Psoas muscle (tissue), 8 donors: ENCODE results near the gene OXTR. TPM values are rescaled to one million over a fixed set of nuclear protein-coding genes. Genes with fewer than 3 reads are reported as not detected.
"Not testable (repeated sequence)": the region's sequence is repeated elsewhere in the genome, so short reads cannot be mapped to it uniquely, and the experiment has no call there.

ENCODE experiments used
- ATAC-seq, 4 donors: fragments of 200-7000 bp; cut with Tn5 transposase; one replicate each; pipeline ENCODE4 v1.9.1; 2020; ENCODE audit warnings: moderate library complexity in 3 of 4, mild to moderate bottlenecking in 2 of 4
- DNase-seq, 2 donors: peaks; one replicate each; pipeline ENCODE4 v3.0.0-alpha.2; 2020
- H3K27ac ChIP-seq: fragments of 200-600 bp; one replicate; pipeline ENCODE4 v1.8.0; 2022
- H3K27me3 ChIP-seq, 3 donors: fragments of 200-600 bp in 1 of 3; one replicate each; pipeline versions ENCODE4 v1.6.1 to v1.8.0; 2013 to 2022; ENCODE audit warnings: low read length in 2 of 3, mild to moderate bottlenecking in 2 of 3, moderate library complexity in 1 of 3; ENCODE audit not compliant: insufficient read depth in 3 of 3
- H3K36me3 ChIP-seq, 2 donors: fragments of 200-600 bp in 1 of 2; one replicate each; pipeline versions ENCODE4 v1.6.1 to v1.8.0; 2013 to 2022; ENCODE audit warnings: low read depth in 1 of 2, mild to moderate bottlenecking in 1 of 2, moderate library complexity in 1 of 2; ENCODE audit not compliant: insufficient read depth in 1 of 2
- H3K4me1 ChIP-seq: fragments of 200-600 bp; one replicate; pipeline ENCODE4 v1.8.0; 2022
- H3K4me3 ChIP-seq: fragments of 200-600 bp; one replicate; pipeline ENCODE4 v1.8.0; 2022; ENCODE audit warnings: mild to moderate bottlenecking
- H3K9me3 ChIP-seq: fragments of 200-600 bp; one replicate; pipeline ENCODE4 v1.8.0; 2022
- WGBS, 3 donors: extraction: QIAGEN DNeasy Blood & Tissue Kit; methylation state at CpG; one replicate each; pipeline versions ENCODE4 v1.1.6 to v1.1.7; 2013; 5-methylcytosine and 5-hydroxymethylcytosine counted together
- intact Hi-C, 2 donors: fragments of 100-400 bp; cut with DNase I; formaldehyde crosslinking; loops; one replicate each; pipeline versions ENCODE4 v1.11.0 to v1.14.2; 2022
- polyA plus RNA-seq, 3 donors: library from polyadenylated mRNA; stranded (reverse); fragments of 200-250 nt; gene quantifications; one replicate each; pipeline ENCODE4 v1.2.3, GENCODE V29; 2013
- total RNA-seq, 4 donors: library from RNA; stranded (reverse); fragmentation: NEBNext Ultra II Directional in 2 of 4; extraction: Animal tissue kit (Norgen Biotek cat#: 25700) in 2 of 4; gene quantifications; one replicate each; pipeline versions ENCODE4 v1.2.1 to v1.2.4, GENCODE V29; 2021 to 2023
- TF ChIP-seq, protein P1 (sequence below): fragments of 200-600 bp; IDR thresholded peaks from one replicate; pipeline ENCODE4 v1.8.0; 2022; ENCODE audit warnings: antibody characterized with exemption
- donor health status: healthy with polysubstance abuse.
- donor health status: DM: no; HTN: no; CAD: no; lungs with moderate emphysema.
- donor health status: Bipolar disorder and iron deficiency.
- donor health status: healthy.
- donor health status: DM: yes; HTN: yes; CAD: no.
- donor health status: DM: no; HTN: no; CAD: no.
- donor health status: DM: no; HTN: no; CAD: no.
- donor health status: DM: yes; HTN: yes; CAD: no.

OXTR gene
- total and polyA plus RNA-seq, 7 donors, result 0.09 to 0.38 (median 0.12) TPM; not detected in 2

- H3K4me1 ChIP-seq, result no peaks in the 10 kb centered on the region
- intact Hi-C loops, result no loop called here
These were observed 46.6 kb downstream of the OXTR start for GRCh38 chr3:8722808-8723207.

DNA sequence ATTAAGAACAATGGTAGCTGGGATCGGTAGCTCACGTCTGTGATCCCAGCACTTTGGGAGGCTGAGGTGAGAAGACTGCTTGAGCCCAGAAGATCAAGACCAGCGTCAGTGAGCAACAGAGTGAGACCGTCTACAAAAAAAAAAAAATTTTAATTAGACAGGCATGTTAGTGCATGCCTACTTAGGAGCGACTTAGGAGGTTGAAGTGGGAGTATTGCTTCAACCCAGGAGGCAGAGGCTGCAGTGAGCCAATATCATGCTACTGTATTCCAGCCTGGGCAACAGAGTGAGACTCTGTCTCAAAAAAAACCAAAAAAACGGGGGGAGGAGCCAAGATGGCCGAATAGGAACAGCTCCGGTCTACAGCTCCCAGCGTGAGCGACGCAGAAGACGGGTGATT is 53.7 kb downstream of the OXTR start:
- H3K4me1 ChIP-seq, DNase-seq, H3K27ac ChIP-seq, H3K4me3 ChIP-seq, H3K9me3 ChIP-seq, H3K36me3 ChIP-seq, ATAC-seq, H3K27me3 ChIP-seq, intact Hi-C loops: not testable (repeated sequence)
- 90 to 95% (median 92%) methylated on average over 12 of the region's 12 CpGs for WGBS, 3 donors

More at GRCh38 chr3:8722808-8723207, 46.6 kb downstream of the OXTR start:
- Histone ChIP-seq H3K27me3 (no peaks in the 10 kb centered on the region), H3K36me3 (no peaks in the 10 kb centered on the region), H3K27ac (no peak overlapping the region), H3K9me3 (no peaks in the 10 kb centered on the region), H3K4me3 (no peak overlapping the region)
- DNase-seq, result no peak
- no peak for ATAC-seq
- WGBS, 3 donors, result 77 to 80% (median 78%) methylated on average over 5 of the region's 5 CpGs
- TF ChIP-seq, protein P1, sequence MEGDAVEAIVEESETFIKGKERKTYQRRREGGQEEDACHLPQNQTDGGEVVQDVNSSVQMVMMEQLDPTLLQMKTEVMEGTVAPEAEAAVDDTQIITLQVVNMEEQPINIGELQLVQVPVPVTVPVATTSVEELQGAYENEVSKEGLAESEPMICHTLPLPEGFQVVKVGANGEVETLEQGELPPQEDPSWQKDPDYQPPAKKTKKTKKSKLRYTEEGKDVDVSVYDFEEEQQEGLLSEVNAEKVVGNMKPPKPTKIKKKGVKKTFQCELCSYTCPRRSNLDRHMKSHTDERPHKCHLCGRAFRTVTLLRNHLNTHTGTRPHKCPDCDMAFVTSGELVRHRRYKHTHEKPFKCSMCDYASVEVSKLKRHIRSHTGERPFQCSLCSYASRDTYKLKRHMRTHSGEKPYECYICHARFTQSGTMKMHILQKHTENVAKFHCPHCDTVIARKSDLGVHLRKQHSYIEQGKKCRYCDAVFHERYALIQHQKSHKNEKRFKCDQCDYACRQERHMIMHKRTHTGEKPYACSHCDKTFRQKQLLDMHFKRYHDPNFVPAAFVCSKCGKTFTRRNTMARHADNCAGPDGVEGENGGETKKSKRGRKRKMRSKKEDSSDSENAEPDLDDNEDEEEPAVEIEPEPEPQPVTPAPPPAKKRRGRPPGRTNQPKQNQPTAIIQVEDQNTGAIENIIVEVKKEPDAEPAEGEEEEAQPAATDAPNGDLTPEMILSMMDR, result no peak

GRCh38 chr3:8713901-8714759 is 55.3 kb downstream of the OXTR start:
- DNase-seq (no peak), ATAC-seq (peak in 2 of 4 donors; percentile 56 to 79)
- Histone ChIP-seq H3K27me3 (no peaks in the 10 kb centered on the region), H3K9me3 (no peaks in the 10 kb centered on the region), H3K4me1 (peaks cover 9% of the 10 kb centered on the region), H3K4me3 (no peak overlapping the region), H3K36me3 (no peaks in the 10 kb centered on the region), H3K27ac (no peak overlapping the region)
- intact Hi-C loops, result no loop called here
- TF ChIP-seq, protein P1, result no peak
- 85 to 87% (median 85%) methylated on average over 14 of the region's 14 CpGs for WGBS, 3 donors

- no peak overlapping the region for H3K27ac ChIP-seq
- DNase-seq, result no peak
- intact Hi-C loops, result no loop called here
These were observed 56.5 kb downstream of the OXTR start for GRCh38 chr3:8712908-8713255.

More at GRCh38 chr3:8712908-8713255, 56.5 kb downstream of the OXTR start:
- Histone ChIP-seq H3K4me3 (no peak overlapping the region), H3K9me3 (no peaks in the 10 kb centered on the region), H3K27me3 (no peaks in the 10 kb centered on the region), H3K4me1 (peaks cover 9% of the 10 kb centered on the region), H3K36me3 (no peaks in the 10 kb centered on the region)
- WGBS, 3 donors, result 74 to 78% (median 77%) methylated on average over 2 of the region's 2 CpGs
- peak in 2 of 4 donors; percentile 4 to 12 for ATAC-seq
- TF ChIP-seq, protein P1, result no peak
